ENCODE measurements around the gene HSD11B1.

HSD11B1 gene

DNA sequence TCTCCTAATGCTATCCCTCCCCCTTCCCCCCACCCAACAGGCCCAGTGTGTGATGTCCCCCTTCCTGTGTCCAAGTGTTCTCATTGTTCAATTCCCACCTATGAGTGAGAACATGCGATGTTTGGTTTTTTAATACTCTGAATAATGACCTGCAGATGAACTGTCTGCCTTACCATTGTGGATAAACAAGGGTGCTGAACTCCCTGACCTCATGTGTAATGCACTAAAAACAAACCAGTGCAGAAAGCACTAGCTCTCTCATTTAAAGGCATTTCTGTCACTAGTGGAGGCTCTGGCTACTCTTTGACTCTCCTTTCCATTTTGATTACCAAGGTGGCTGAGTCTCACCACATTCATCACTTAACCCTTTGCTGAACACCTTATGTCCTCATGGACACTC lies 28.1 kb downstream of the HSD11B1 start:
- Histone ChIP-seq H3K36me3 (ENCODE audit: insufficient read depth, low read length) (no peaks in the 10 kb centered on the region), H4K20me1 (ENCODE audit: insufficient read depth, low read length) (no peaks in the 10 kb centered on the region), H3K4me2 (ENCODE audit: insufficient read depth, low read length) (no peak overlapping the region), H2AFZ (ENCODE audit: low read depth, low read length) (no peak overlapping the region), H3K4me3 (ENCODE audit: low read depth in 1 of 2, low read length in 2 of 2) (no peak overlapping the region), H3K9ac (ENCODE audit: low read depth, low read length) (no peak overlapping the region), H3K79me2 (ENCODE audit: insufficient read depth, low read length) (no peaks in the 10 kb centered on the region), H3K4me1 (ENCODE audit: insufficient read depth, low read length) (no peaks in the 10 kb centered on the region), H3K27me3 (ENCODE audit: insufficient read depth, low read length, poor library complexity) (no peaks in the 10 kb centered on the region), H3K27ac (ENCODE audit: low read length) (no peak overlapping the region), H3K9me3 (ENCODE audit: insufficient read depth, low read length, severe bottlenecking) (no peaks in the 10 kb centered on the region)
- ATAC-seq (ENCODE audit: insufficient read depth, low read depth), result no peak
- DNase-seq, result no peak
- no peak for TF ChIP-seq CTCF (IDR thresholded peaks at IDR 0.05; ENCODE audit: borderline replicate concordance, extremely low read depth, low read length, poor library complexity, severe bottlenecking)
- TF ChIP-seq EZH2 (IDR thresholded peaks at IDR 0.05; ENCODE audit: borderline replicate concordance, low read depth, low read length, severe bottlenecking), result no peak

- Histone ChIP-seq H3K4me2 (ENCODE audit: insufficient read depth, low read length) (no peak overlapping the region), H2AFZ (ENCODE audit: low read depth, low read length) (no peak overlapping the region), H3K4me3 (ENCODE audit: low read depth in 1 of 2, low read length in 2 of 2) (no peak overlapping the region), H3K27ac (ENCODE audit: low read length) (no peak overlapping the region), H3K36me3 (ENCODE audit: insufficient read depth, low read length) (no peaks in the 10 kb centered on the region), H3K9me3 (ENCODE audit: insufficient read depth, low read length, severe bottlenecking) (no peaks in the 10 kb centered on the region), H3K79me2 (ENCODE audit: insufficient read depth, low read length) (no peaks in the 10 kb centered on the region), H4K20me1 (ENCODE audit: insufficient read depth, low read length) (no peaks in the 10 kb centered on the region), H3K9ac (ENCODE audit: low read depth, low read length) (no peak overlapping the region), H3K4me1 (ENCODE audit: insufficient read depth, low read length) (no peaks in the 10 kb centered on the region), H3K27me3 (ENCODE audit: insufficient read depth, low read length, poor library complexity) (no peaks in the 10 kb centered on the region)
- TF ChIP-seq CTCF (IDR thresholded peaks at IDR 0.05; ENCODE audit: borderline replicate concordance, extremely low read depth, low read length, poor library complexity, severe bottlenecking) (no peak), EZH2 (IDR thresholded peaks at IDR 0.05; ENCODE audit: borderline replicate concordance, low read depth, low read length, severe bottlenecking) (no peak)
- no peak for DNase-seq
- no peak for ATAC-seq (ENCODE audit: insufficient read depth, low read depth)
These were observed 29.0 kb downstream of the HSD11B1 start for GRCh38 chr1:209733409-209734192.

DNA sequence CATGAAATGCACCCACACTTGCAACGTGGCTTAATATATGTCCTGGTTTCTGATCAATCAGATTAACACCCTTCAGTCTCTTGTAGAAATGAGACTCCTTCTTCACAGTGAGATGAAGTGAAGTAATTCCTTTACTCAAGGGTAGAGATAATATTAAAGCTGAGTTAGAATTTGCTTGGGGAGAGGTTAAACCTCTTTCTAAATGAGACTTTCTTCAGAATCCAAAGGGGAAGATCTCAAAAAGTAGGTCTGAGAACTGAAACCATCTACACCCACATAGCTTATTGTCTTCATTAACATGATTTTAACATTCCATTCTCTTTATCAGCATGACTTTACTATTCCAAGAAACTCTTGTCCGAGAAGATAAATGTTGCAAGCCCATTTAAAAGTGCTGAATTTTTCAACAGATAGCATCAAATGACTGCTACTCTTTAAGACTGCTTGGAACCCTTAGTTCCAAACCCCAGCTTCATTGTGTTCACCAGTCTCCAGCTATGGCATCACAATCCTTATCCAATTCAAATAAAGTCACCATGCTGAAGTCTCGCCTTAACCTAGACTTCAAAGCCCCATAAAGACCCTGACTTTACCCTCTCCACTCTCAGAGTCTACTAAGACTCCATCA lies 32.0 kb downstream of the HSD11B1 start:
- Histone ChIP-seq H3K27ac (ENCODE audit: low read length) (no peak overlapping the region), H4K20me1 (ENCODE audit: insufficient read depth, low read length) (no peaks in the 10 kb centered on the region), H3K4me1 (ENCODE audit: insufficient read depth, low read length) (no peaks in the 10 kb centered on the region), H3K36me3 (ENCODE audit: insufficient read depth, low read length) (no peaks in the 10 kb centered on the region), H3K9me3 (ENCODE audit: insufficient read depth, low read length, severe bottlenecking) (no peaks in the 10 kb centered on the region), H2AFZ (ENCODE audit: low read depth, low read length) (no peak overlapping the region), H3K9ac (ENCODE audit: low read depth, low read length) (no peak overlapping the region), H3K79me2 (ENCODE audit: insufficient read depth, low read length) (no peaks in the 10 kb centered on the region), H3K4me2 (ENCODE audit: insufficient read depth, low read length) (no peak overlapping the region), H3K4me3 (ENCODE audit: low read depth in 1 of 2, low read length in 2 of 2) (no peak overlapping the region), H3K27me3 (ENCODE audit: insufficient read depth, low read length, poor library complexity) (no peaks in the 10 kb centered on the region)
- TF ChIP-seq CTCF (IDR thresholded peaks at IDR 0.05; ENCODE audit: borderline replicate concordance, extremely low read depth, low read length, poor library complexity, severe bottlenecking) (no peak), EZH2 (IDR thresholded peaks at IDR 0.05; ENCODE audit: borderline replicate concordance, low read depth, low read length, severe bottlenecking) (no peak)
- no peak for ATAC-seq (ENCODE audit: insufficient read depth, low read depth)
- DNase-seq, result no peak

All from DND-41 (cell line).